Mammary epithelial cell (primary cell): Measurements from ENCODE around the gene MDFIC2.

ENCODE experiments used
- CTCF ChIP-seq, 2 donors: IDR thresholded peaks in 1 of 2; conservative IDR thresholded peaks in 1 of 2; 2 replicates each; pipeline ENCODE4 v1.5.1; 2011 to 2012; ENCODE audit warnings: inconsistent platforms in 2 of 2, low read length in 2 of 2, mild to moderate bottlenecking in 2 of 2, control low read depth in 1 of 2, low read depth in 1 of 2; ENCODE audit not compliant: insufficient read depth in 1 of 2; ENCODE audit errors: extremely low read depth in 1 of 2
- EZH2 ChIP-seq: IDR thresholded peaks from 2 replicates; pipeline ENCODE4 v1.6.1; 2012; ENCODE audit warnings: low read length, inconsistent platforms, borderline replicate concordance

- TF ChIP-seq CTCF (conservative IDR thresholded peaks at IDR 0.05 in 1 of 2, IDR thresholded peaks at IDR 0.05 in 1 of 2; ENCODE audit: extremely low read depth in 1 of 2, insufficient read depth in 1 of 2, low read depth in 1 of 2, low read length in 2 of 2) (peak; percentile 11 to 38), EZH2 (no peak)
Measured at GRCh38 chr3:70308760-70309159, 3.7 kb downstream of the MDFIC2 start.
